Uterus (tissue), 4 donors: ENCODE measurements around the gene ROCK1. TPM values are rescaled to one million over a fixed set of nuclear protein-coding genes. Genes with fewer than 3 reads are reported as not detected.

Experiments used
- DNase-seq, 2 donors: peaks; one replicate each; pipeline ENCODE4 v3.0.0-alpha.2; 2019 to 2020
- H3K27ac ChIP-seq, 2 donors: fragments of 200-600 bp; sonication (generic); 1 replicate in 1 of 2; 2 replicates in 1 of 2; pipeline ENCODE4 v1.5.1; 2016 to 2018
- H3K27me3 ChIP-seq, 2 donors: fragments of 200-600 bp; sonication (generic); one replicate each; pipeline ENCODE4 v1.5.1; 2018 to 2019; ENCODE audit warnings: control low read depth in 1 of 2
- H3K36me3 ChIP-seq, 2 donors: fragments of 200-600 bp; sonication (generic); one replicate each; pipeline ENCODE4 v1.5.1; 2019; ENCODE audit warnings: control low read depth in 1 of 2
- H3K4me1 ChIP-seq, 2 donors: fragments of 200-600 bp; sonication (generic); one replicate each; pipeline ENCODE4 v1.5.1; 2018 to 2019; ENCODE audit warnings: control low read depth in 1 of 2
- H3K4me3 ChIP-seq, 2 donors: fragments of 200-600 bp; sonication (generic); 1 replicate in 1 of 2; 2 replicates in 1 of 2; pipeline ENCODE4 v1.5.1; 2018 to 2019; ENCODE audit warnings: mild to moderate bottlenecking in 1 of 2
- H3K9me3 ChIP-seq, 2 donors: fragments of 200-600 bp; sonication (generic); one replicate each; pipeline ENCODE4 v1.5.1; 2019; ENCODE audit warnings: control low read depth in 1 of 2
- CTCF ChIP-seq, 4 experiments: fragments of 200-600 bp in 2 of 4; fragments of 450-650 bp in 2 of 4; sonication (generic) in 2 of 4; IDR thresholded peaks; one replicate each; pipeline ENCODE4 v1.5.1; 2016 to 2019; ENCODE audit warnings: antibody characterized with exemption in 4 of 4, mild to moderate bottlenecking in 2 of 4, moderate library complexity in 1 of 4
- POLR2A ChIP-seq, 2 donors: fragments of 450-650 bp; IDR thresholded peaks; one replicate each; pipeline ENCODE4 v1.6.1; 2016; ENCODE audit warnings: antibody characterized with exemption in 2 of 2, mild to moderate bottlenecking in 1 of 2, moderate library complexity in 1 of 2
- intact Hi-C: fragments of 100-400 bp; cut with DNase I; formaldehyde crosslinking; loops from one replicate; pipeline ENCODE4 v1.15.1; 2023; ENCODE audit warnings: low total_unique reads
- total RNA-seq, 4 donors: library from RNA; depleted of rRNA in 3 of 4; stranded (reverse); fragments of >200 nt in 3 of 4; gene quantifications; one replicate each; pipeline versions ENCODE4 v1.1.0 to v1.2.4, GENCODE V29; 2014 to 2023
- donor health status: DM: yes; HTN: yes; CAD: no.

Gene ROCK1
- total RNA-seq, 4 donors from 2014 or later, result 25.6 to 93.8 (median 52.7) TPM

GRCh38 chr18:21110713-21111345, 784 bp downstream of the ROCK1 start:
- peak overlapping the region; percentile 97 to 98 for H3K27ac ChIP-seq
- H3K27me3 ChIP-seq, result no peaks in the 10 kb centered on the region
- H3K4me3 ChIP-seq, result peak overlapping the region; percentile 93 to 96
- H3K36me3 ChIP-seq, result no peaks in the 10 kb centered on the region
- no peaks in the 10 kb centered on the region for H3K9me3 ChIP-seq
- intact Hi-C loops, result no loop called here
- peaks cover 0 to 6% of the 10 kb centered on the region in 2 donors for H3K4me1 ChIP-seq
- no peak for TF ChIP-seq POLR2A (IDR thresholded peaks at IDR 0.05)
- TF ChIP-seq CTCF (IDR thresholded peaks at IDR 0.05), result no peak
- peak in 1 of 2 donors; percentile 27 for DNase-seq

- no peak for DNase-seq
- Histone ChIP-seq H3K4me3 (peak overlapping the region; percentile 93 to 96), H3K9me3 (no peaks in the 10 kb centered on the region), H3K36me3 (no peaks in the 10 kb centered on the region), H3K4me1 (peaks cover 0 to 6% of the 10 kb centered on the region in 2 donors), H3K27ac (peak overlapping the region; percentile 10 to 98), H3K27me3 (no peaks in the 10 kb centered on the region)
- TF ChIP-seq CTCF (IDR thresholded peaks at IDR 0.05) (no peak), POLR2A (IDR thresholded peaks at IDR 0.05) (no peak)
- intact Hi-C loops, result no loop called here
Measured at GRCh38 chr18:21109936-21110712, 1.5 kb downstream of the ROCK1 start.

GRCh38 chr18:21105936-21106335, 5.7 kb downstream of the ROCK1 start:
- H3K4me3 ChIP-seq, result no peak overlapping the region
- peak overlapping the region in 1 of 2 donors; percentile 5 for H3K27ac ChIP-seq
- no peak for DNase-seq
- no peak for TF ChIP-seq POLR2A (IDR thresholded peaks at IDR 0.05)
- TF ChIP-seq CTCF (IDR thresholded peaks at IDR 0.05), result no peak
- H3K27me3 ChIP-seq, result no peaks in the 10 kb centered on the region
- no peaks in the 10 kb centered on the region for H3K4me1 ChIP-seq
- H3K9me3 ChIP-seq, result no peaks in the 10 kb centered on the region
- intact Hi-C loops, result no loop called here
- H3K36me3 ChIP-seq, result no peaks in the 10 kb centered on the region

- H3K9me3 ChIP-seq, result no peaks in the 10 kb centered on the region
- intact Hi-C loops, result no loop called here
- no peak overlapping the region for H3K27ac ChIP-seq
- H3K4me1 ChIP-seq, result peaks cover 0 to 3% of the 10 kb centered on the region in 2 donors
- no peaks in the 10 kb centered on the region for H3K36me3 ChIP-seq
- no peaks in the 10 kb centered on the region for H3K27me3 ChIP-seq
- DNase-seq, result no peak
- TF ChIP-seq CTCF (IDR thresholded peaks at IDR 0.05), result no peak
- no peak for TF ChIP-seq POLR2A (IDR thresholded peaks at IDR 0.05)
- H3K4me3 ChIP-seq, result no peak overlapping the region
Measured at GRCh38 chr18:21101172-21101571, 10.4 kb downstream of the ROCK1 start.

GRCh38 chr18:21100678-21101077, 10.9 kb downstream of the ROCK1 start:
- peaks cover 0 to 3% of the 10 kb centered on the region in 2 donors for H3K4me1 ChIP-seq
- DNase-seq, result no peak
- no peaks in the 10 kb centered on the region for H3K9me3 ChIP-seq
- intact Hi-C loops, result no loop called here
- no peak overlapping the region for H3K27ac ChIP-seq
- no peak overlapping the region for H3K4me3 ChIP-seq
- no peaks in the 10 kb centered on the region for H3K36me3 ChIP-seq
- H3K27me3 ChIP-seq, result no peaks in the 10 kb centered on the region
- TF ChIP-seq CTCF (IDR thresholded peaks at IDR 0.05) (no peak), POLR2A (IDR thresholded peaks at IDR 0.05) (no peak)
